Effector memory CD4-positive, alpha-beta T cell (primary cell): ENCODE results near the gene CFAP97D1.

ENCODE experiments used
- DNase-seq, 3 donors: peaks; one replicate each; pipeline ENCODE4 v3.0.0-alpha.2; 2020
- H3K27ac ChIP-seq: 2 replicates; pipeline ENCODE4 v1.7.0; 2013; ENCODE audit warnings: mild to moderate bottlenecking, low read length, moderate library complexity; ENCODE audit not compliant: insufficient read depth, poor library complexity, severe bottlenecking
- H3K27me3 ChIP-seq: replicated peaks from 2 replicates; pipeline ENCODE4 v1.7.0; 2013; ENCODE audit warnings: mild to moderate bottlenecking, low read length; ENCODE audit not compliant: insufficient read depth, control insufficient read depth, poor library complexity, severe bottlenecking
- H3K36me3 ChIP-seq: 2 replicates; pipeline ENCODE4 v1.7.0; 2013; ENCODE audit warnings: mild to moderate bottlenecking, low read length, moderate library complexity; ENCODE audit not compliant: control insufficient read depth, insufficient read depth
- H3K4me1 ChIP-seq: 2 replicates; pipeline ENCODE4 v1.7.0; 2013; ENCODE audit warnings: low read length, mild to moderate bottlenecking; ENCODE audit not compliant: control insufficient read depth, insufficient read depth, poor library complexity, severe bottlenecking
- H3K4me3 ChIP-seq: 2 replicates; pipeline ENCODE4 v1.7.0; 2013; ENCODE audit warnings: low read length, low read depth, mild to moderate bottlenecking; ENCODE audit not compliant: insufficient read depth, poor library complexity, severe bottlenecking
- H3K9me3 ChIP-seq: 2 replicates; pipeline ENCODE4 v1.7.0; 2013; ENCODE audit warnings: mild to moderate bottlenecking, low read length, moderate library complexity; ENCODE audit not compliant: control insufficient read depth

Gene CFAP97D1

DNA sequence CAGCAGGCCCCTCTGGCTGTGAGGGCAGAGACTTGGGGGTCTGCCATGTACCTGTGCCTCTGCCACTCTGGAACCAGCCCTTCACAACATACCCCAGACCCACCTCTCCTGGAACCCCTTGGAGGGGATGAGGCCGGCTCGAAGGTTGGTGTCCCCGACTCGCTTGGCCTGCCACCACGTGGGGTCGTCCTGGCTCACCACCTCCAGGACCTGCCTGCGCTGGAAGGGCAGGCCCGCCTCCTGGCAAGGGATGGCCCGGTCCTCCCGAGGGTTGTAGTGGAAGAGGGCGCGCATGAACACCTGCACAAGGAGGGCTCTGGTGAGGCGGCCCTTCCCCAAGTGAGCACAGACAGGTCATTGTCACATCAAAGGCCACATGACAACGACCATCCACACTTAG is 40.5 kb downstream of the CFAP97D1 start:
- Histone ChIP-seq H3K9me3 (no peaks in the 10 kb centered on the region), H3K36me3 (no peaks in the 10 kb centered on the region), H3K27ac (no peak overlapping the region), H3K4me1 (no peaks in the 10 kb centered on the region), H3K4me3 (no peak overlapping the region), H3K27me3 (no peaks in the 10 kb centered on the region)
- DNase-seq: no peak

DNA sequence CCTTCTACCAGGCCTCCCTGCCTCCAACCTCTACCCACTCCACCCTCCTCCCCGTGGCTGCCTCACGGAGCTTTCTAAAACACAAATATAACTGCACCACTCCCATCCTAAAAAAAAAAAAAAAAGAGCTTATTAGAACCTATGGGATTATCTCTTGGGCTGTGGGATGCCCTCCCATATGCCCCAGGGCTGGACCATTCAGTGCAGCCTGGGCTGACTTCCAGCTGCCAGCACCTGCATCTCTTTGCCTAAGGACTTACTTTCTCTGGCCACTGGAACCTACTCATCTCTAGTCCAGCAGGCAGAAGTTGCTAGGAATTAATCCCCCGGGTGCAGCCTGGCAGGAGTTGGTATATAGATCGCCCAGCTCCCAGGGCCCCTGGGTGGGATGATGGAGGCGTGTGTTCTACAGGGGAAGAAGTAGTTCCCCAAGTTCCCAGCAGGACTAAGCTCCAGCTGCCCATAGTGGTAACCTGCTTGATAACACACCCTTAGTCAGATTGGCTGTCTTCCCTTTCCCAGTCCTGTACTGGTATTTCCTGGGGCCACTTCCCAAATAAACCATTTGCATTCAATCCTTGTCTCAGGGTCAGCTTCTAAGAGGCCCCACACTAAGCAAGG is 42.4 kb downstream of the CFAP97D1 start:
- Histone ChIP-seq H3K4me3 (no peak overlapping the region), H3K36me3 (no peaks in the 10 kb centered on the region), H3K27ac (no peak overlapping the region), H3K4me1 (no peaks in the 10 kb centered on the region), H3K27me3 (no peaks in the 10 kb centered on the region), H3K9me3 (no peaks in the 10 kb centered on the region)
- DNase-seq: no peak

DNA sequence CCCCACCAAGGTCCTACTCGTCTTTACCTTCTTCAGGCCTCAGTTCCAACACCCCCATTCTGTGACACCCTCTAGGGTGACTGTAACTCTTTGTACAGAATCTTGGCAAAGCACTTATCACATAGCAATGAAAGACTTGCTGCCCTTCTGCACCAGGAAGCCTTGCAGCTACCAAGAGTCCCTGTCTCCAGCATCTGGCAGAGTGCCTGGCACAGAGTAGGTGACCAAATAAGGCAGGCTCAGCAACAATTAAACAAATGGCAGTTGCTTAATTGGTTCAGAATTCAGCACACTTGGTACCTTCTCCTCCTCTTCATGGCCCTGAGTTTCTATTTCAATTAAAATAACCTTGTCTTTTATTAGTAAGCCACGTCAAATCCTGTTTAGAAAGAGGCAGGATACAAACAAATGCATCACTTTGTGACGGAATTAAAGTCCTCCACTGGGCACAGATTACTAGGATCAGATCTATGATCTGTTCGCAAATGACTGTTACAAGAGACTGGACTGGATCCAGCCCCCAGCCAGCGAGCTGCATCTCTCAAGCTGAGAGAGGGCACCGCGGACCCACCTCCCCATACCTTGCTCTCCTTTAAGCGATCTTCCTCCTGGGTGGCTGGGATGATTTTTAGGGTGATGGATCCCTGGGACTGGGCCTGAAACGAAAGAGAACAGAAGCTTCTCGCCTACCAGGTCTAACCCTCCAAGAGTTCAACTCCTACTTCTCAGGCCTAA is 43.3 kb downstream of the CFAP97D1 start:
- Histone ChIP-seq H3K9me3 (no peaks in the 10 kb centered on the region), H3K36me3 (no peaks in the 10 kb centered on the region), H3K4me1 (no peaks in the 10 kb centered on the region)

DNA sequence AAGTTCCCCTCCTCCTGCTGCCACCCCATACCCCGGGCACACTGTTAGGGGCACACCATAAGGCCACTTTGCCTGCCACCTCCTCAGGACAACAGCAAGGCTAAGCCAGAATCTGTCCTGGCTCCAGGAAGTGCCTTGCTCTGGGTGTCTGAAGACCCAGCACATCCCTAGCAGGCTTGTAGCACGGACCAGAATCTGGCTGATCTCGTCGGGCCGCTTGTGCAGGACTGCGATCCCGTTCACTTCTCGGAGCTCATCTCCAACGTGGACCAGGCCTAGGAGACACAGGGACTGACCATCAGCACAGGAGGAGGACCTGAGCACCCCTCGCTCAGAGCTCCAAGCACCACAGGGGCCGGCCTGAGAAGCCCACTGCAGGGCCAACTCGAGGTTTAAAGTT is 45.3 kb downstream of the CFAP97D1 start:
- Histone ChIP-seq H3K27ac (no peak overlapping the region), H3K36me3 (no peaks in the 10 kb centered on the region), H3K4me1 (no peaks in the 10 kb centered on the region), H3K9me3 (no peaks in the 10 kb centered on the region), H3K27me3 (no peaks in the 10 kb centered on the region), H3K4me3 (no peak overlapping the region)
- DNase-seq: no peak

More for the DNA sequence above, 43.3 kb downstream of the CFAP97D1 start:
- DNase-seq: no peak
- Histone ChIP-seq H3K27ac (no peak overlapping the region), H3K4me3 (no peak overlapping the region), H3K27me3 (no peaks in the 10 kb centered on the region)

DNA sequence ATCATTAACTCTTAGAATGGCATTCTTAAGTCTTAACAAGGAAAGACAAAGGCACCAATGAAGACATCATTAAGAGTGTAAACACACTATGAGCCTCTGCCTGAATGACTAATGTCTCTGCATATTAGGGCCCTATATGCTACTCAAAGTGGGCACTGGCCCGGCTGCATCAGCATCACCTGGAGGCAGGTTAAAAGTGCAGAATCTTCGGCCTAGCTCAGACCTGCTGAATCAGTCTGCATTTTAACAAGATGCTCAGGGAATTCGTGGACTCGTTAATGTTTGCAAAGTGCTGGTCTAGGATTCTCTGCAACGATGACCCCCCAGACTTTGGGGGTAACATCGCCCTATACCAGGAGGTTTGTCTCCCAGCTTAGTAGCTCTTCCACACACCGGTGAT is 46.0 kb downstream of the CFAP97D1 start:
- Histone ChIP-seq H3K36me3 (no peaks in the 10 kb centered on the region), H3K4me1 (no peaks in the 10 kb centered on the region), H3K27me3 (no peaks in the 10 kb centered on the region), H3K9me3 (no peaks in the 10 kb centered on the region), H3K4me3 (no peak overlapping the region), H3K27ac (no peak overlapping the region)
- no peak for DNase-seq

DNA sequence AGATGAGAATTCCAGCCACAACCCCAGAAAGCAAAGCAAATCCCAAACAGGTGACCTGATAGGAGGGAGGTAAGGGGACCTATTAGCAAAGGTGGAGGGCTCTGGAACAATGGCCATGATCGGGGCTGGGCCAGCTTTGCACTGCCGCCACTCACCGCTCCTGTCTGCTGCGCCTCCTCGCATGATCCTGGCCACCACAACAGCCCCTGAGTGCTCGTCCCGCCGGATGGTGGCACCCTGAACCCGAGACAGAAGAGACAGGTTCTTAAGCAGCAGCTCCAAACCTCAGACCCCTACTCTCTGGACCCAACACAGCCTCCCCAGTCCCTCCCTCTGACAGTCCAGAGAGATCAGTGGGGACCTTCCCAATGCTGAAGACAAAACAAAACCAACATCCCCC is 47.4 kb downstream of the CFAP97D1 start:
- no peak overlapping the region for H3K27ac ChIP-seq
- H3K4me1 ChIP-seq: no peaks in the 10 kb centered on the region
- no peaks in the 10 kb centered on the region for H3K36me3 ChIP-seq
- H3K27me3 ChIP-seq: no peaks in the 10 kb centered on the region
- DNase-seq: no peak
- no peak overlapping the region for H3K4me3 ChIP-seq
- no peaks in the 10 kb centered on the region for H3K9me3 ChIP-seq

DNA sequence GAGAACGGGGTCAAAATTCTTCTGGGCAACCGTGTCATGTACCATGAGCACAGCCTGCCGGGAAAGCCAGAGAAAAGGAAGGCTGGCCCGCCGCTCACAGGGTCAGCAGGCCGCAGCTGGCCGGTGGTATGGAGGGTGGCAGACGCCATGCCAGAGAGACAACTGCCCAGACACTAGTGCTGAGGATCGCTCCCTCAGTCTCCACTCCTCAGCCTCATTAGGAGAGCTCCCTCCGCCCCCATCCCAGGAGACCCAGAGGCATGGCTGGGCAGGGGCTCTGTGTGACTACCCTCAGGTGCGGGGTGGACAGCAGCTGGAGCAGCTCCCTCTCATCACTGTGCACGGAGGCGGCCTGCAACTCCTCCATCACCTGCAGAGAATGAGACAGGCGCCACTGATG is 49.5 kb downstream of the CFAP97D1 start:
- Histone ChIP-seq H3K36me3 (no peaks in the 10 kb centered on the region), H3K4me3 (no peak overlapping the region), H3K4me1 (peaks cover 7% of the 10 kb centered on the region), H3K27me3 (peaks cover 4% of the 10 kb centered on the region), H3K27ac (no peak overlapping the region), H3K9me3 (no peaks in the 10 kb centered on the region)
- no peak for DNase-seq

DNA sequence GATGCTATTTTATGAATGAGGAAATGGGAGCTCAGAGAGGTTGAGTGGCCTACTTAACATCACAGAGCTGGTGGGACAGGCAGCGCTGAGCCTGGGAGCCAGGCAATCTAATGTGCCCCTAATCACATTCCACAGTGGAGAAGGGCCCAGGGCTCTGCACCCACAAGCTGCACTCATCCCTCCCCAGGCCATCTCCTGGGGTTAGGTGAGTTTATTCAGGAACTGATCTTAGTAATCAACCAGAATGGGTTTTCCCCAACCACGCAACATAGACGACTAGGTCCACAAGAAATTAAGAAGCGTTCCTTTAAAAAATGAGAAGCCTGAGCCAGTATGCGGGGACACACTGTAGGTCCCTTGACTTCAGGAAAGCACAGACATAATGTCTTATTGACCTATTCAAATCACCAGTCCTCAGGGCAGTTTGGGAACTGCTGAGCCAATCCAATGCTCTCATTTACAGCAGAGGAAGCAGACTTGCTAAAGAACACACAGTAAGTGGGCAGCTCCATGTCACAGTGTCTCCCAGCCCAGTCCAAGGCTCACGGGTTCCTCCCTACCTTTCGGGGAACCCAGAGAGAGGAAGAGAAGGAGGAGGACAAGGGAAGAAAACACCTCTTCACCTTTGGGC is 50.4 kb downstream of the CFAP97D1 start:
- Histone ChIP-seq H3K4me1 (peaks cover 7% of the 10 kb centered on the region), H3K27ac (no peak overlapping the region), H3K27me3 (peaks cover 4% of the 10 kb centered on the region), H3K36me3 (no peaks in the 10 kb centered on the region), H3K9me3 (no peaks in the 10 kb centered on the region), H3K4me3 (no peak overlapping the region)
- DNase-seq: no peak

DNA sequence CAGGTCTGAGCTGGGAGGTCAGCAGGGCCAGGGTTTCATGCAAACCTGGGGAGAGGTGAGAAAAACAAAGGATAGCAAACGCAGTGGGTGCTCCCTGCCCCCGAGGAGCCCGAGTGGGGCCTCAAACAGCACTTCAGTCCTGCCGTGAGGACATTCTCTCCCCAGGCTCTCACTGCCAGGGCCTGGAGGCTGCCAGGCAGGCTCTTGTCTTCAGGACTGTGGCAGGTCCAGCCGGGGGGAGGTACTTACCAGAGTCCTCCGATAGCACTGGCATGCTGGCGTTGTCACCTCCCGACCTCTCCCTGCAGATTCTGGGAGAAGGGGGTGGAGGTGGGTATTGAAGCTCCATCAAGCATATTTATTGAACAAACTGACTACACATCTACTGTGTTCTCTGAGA is 51.4 kb downstream of the CFAP97D1 start:
- DNase-seq: no peak
- no peaks in the 10 kb centered on the region for H3K36me3 ChIP-seq
- H3K27me3 ChIP-seq: peaks cover 4% of the 10 kb centered on the region
- H3K4me3 ChIP-seq: no peak overlapping the region
- no peak overlapping the region for H3K27ac ChIP-seq
- H3K4me1 ChIP-seq: peaks cover 7% of the 10 kb centered on the region
- no peaks in the 10 kb centered on the region for H3K9me3 ChIP-seq
